Smooth muscle cell (in vitro differentiated cells): ENCODE measurements around the gene CCDC152. TPM values are rescaled to one million over a fixed set of nuclear protein-coding genes. Genes with fewer than 3 reads are reported as not detected.
"Not testable (repeated sequence)": the region's sequence is repeated elsewhere in the genome, so short reads cannot be mapped to it uniquely, and the experiment has no call there.

Experiments used
- DNase-seq: peaks from one replicate; lab custom pipeline; 2025; ENCODE audit not compliant: unreplicated experiment; lab: John Stamatoyannopoulos, UW
- H2AFZ ChIP-seq: fragments of 200-600 bp; sonication (generic); 2 replicates; pipeline ENCODE4 v1.6.0; 2016; ENCODE audit warnings: antibody characterized with exemption, low read depth, mild to moderate bottlenecking
- H3F3A ChIP-seq: fragments of 200-600 bp; sonication (generic); 2 replicates; pipeline ENCODE4 v1.6.0; 2017; ENCODE audit warnings: antibody characterized with exemption, low read depth
- H3K27ac ChIP-seq: fragments of 200-600 bp; sonication (generic); 2 replicates; pipeline ENCODE4 v1.5.1; 2016; ENCODE audit warnings: low read depth, mild to moderate bottlenecking
- H3K27me3 ChIP-seq: fragments of 200-600 bp; sonication (generic); 2 replicates; pipeline ENCODE4 v1.6.1; 2016; ENCODE audit warnings: low read depth, mild to moderate bottlenecking
- H3K36me3 ChIP-seq: fragments of 200-600 bp; sonication (generic); 2 replicates; pipeline ENCODE4 v1.5.1; 2016; ENCODE audit warnings: low read depth
- H3K4me1 ChIP-seq: fragments of 200-600 bp; sonication (generic); 2 replicates; pipeline ENCODE4 v1.5.1; 2016; ENCODE audit warnings: low read depth
- H3K4me2 ChIP-seq: fragments of 200-600 bp; sonication (generic); 2 replicates; pipeline ENCODE4 v1.6.0; 2016; ENCODE audit warnings: mild to moderate bottlenecking
- H3K4me3 ChIP-seq: fragments of 200-600 bp; sonication (generic); 2 replicates; pipeline ENCODE4 v1.5.1; 2016; ENCODE audit warnings: mild to moderate bottlenecking
- H3K79me2 ChIP-seq: fragments of 200-600 bp; sonication (generic); 2 replicates; pipeline ENCODE4 v1.6.0; 2016; ENCODE audit warnings: low read depth, mild to moderate bottlenecking
- H3K9ac ChIP-seq: fragments of 200-600 bp; sonication (generic); 2 replicates; pipeline ENCODE4 v1.6.0; 2016; ENCODE audit warnings: low read depth
- H3K9me3 ChIP-seq: fragments of 200-600 bp; sonication (generic); replicated peaks from 2 replicates; pipeline ENCODE4 v1.5.1; 2016; ENCODE audit warnings: low read depth
- H4K20me1 ChIP-seq: fragments of 200-600 bp; sonication (generic); 2 replicates; pipeline ENCODE4 v1.6.0; 2016; ENCODE audit warnings: low read depth
- WGBS: methylation state at CpG from one replicate; pipeline ENCODE4 v1.1.7; 2016; ENCODE audit warnings: low lambda C conversion rate; 5-methylcytosine and 5-hydroxymethylcytosine counted together
- polyA plus RNA-seq: library from polyadenylated mRNA; unstranded; fragments of >200 nt; fragmentation: Nextera tagmentation; extraction: Ambion mirVana; gene quantifications from 2 replicates; pipeline ENCODE4 v1.2.1, GENCODE V29; 2016
- total RNA-seq: library from RNA; depleted of rRNA; stranded (reverse); fragments of >200 nt; gene quantifications from 2 replicates; pipeline ENCODE4 v1.2.3, GENCODE V29; 2014
- TF ChIP-seq, protein P1 (sequence below): fragments of 200-600 bp; sonication (generic); IDR thresholded peaks from 2 replicates; pipeline ENCODE4 v1.5.1; 2017; ENCODE audit warnings: borderline replicate concordance, mild to moderate bottlenecking, antibody characterized with exemption; ENCODE audit not compliant: insufficient read depth, poor library complexity, severe bottlenecking

The CCDC152 gene
- total and polyA plus RNA-seq, 2 experiments from 2014 or later: 1.4 to 1.6 TPM

DNA sequence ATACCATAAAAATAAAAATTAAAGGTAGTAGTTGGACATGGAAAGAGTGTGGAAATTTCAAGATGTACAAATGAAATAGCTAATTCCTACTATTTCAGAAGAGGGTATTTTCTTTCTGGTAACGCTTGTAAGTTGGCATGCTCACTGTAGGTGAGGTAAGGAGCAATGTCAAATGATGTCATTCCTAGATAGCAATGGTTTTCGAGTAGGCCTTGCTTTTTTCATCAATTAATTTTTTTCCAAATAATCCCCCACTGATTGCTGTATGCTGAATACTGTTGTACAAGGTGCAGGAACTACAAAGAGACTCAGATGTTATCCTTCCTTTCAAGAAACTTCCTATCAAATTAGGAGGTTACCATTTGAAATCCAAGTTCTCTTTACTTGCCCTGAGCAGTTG lies 56.0 kb downstream of the CCDC152 start:
- Histone ChIP-seq H3K4me1 (peaks cover 29% of the 10 kb centered on the region), H2AFZ (peak overlapping the region; percentile 83), H4K20me1 (no peaks in the 10 kb centered on the region), H3K4me2 (no peak overlapping the region), H3F3A (no peaks in the 10 kb centered on the region), H3K4me3 (no peak overlapping the region), H3K36me3 (no peaks in the 10 kb centered on the region), H3K9me3 (no peaks in the 10 kb centered on the region), H3K27me3 (no peaks in the 10 kb centered on the region), H3K9ac (no peak overlapping the region), H3K79me2 (no peaks in the 10 kb centered on the region), H3K27ac (no peak overlapping the region)
- WGBS: 93% methylated on average over 2 of the region's 2 CpGs
- TF ChIP-seq, protein P1, sequence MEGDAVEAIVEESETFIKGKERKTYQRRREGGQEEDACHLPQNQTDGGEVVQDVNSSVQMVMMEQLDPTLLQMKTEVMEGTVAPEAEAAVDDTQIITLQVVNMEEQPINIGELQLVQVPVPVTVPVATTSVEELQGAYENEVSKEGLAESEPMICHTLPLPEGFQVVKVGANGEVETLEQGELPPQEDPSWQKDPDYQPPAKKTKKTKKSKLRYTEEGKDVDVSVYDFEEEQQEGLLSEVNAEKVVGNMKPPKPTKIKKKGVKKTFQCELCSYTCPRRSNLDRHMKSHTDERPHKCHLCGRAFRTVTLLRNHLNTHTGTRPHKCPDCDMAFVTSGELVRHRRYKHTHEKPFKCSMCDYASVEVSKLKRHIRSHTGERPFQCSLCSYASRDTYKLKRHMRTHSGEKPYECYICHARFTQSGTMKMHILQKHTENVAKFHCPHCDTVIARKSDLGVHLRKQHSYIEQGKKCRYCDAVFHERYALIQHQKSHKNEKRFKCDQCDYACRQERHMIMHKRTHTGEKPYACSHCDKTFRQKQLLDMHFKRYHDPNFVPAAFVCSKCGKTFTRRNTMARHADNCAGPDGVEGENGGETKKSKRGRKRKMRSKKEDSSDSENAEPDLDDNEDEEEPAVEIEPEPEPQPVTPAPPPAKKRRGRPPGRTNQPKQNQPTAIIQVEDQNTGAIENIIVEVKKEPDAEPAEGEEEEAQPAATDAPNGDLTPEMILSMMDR: no peak
- no peak for DNase-seq

DNA sequence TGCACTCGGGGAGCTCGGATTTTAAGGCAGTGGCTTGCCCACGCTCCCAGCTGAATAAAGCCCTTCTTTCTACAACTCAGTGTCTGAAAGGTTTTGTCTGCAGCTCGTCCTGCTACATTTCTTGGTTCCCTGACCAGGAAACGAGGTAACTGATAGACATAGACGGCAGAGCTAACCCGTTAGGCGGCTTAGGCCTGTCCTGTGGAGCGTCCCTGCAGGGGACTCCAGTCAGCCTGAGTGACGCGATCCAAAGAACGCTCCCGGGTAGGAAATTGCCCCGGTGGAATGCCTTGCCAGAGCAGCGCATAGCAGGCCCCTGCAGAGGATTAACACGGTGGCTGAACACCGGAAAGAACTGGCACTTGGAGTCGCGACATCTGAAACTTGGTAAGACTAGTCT lies 56.9 kb downstream of the CCDC152 start:
- Histone ChIP-seq H2AFZ (peak overlapping the region; percentile 83), H3K36me3 (no peaks in the 10 kb centered on the region), H3K4me1 (peaks cover 29% of the 10 kb centered on the region), H3K27me3 (no peaks in the 10 kb centered on the region), H3K4me2 (peak overlapping the region; percentile 65), H3K27ac (no peak overlapping the region), H3K79me2 (no peaks in the 10 kb centered on the region), H3K9ac (no peak overlapping the region), H3F3A (no peaks in the 10 kb centered on the region), H3K4me3 (no peak overlapping the region), H4K20me1 (no peaks in the 10 kb centered on the region), H3K9me3 (no peaks in the 10 kb centered on the region)
- WGBS: 18% methylated on average over 19 of the region's 19 CpGs
- no peak for DNase-seq
- TF ChIP-seq, protein P1: no peak

DNA sequence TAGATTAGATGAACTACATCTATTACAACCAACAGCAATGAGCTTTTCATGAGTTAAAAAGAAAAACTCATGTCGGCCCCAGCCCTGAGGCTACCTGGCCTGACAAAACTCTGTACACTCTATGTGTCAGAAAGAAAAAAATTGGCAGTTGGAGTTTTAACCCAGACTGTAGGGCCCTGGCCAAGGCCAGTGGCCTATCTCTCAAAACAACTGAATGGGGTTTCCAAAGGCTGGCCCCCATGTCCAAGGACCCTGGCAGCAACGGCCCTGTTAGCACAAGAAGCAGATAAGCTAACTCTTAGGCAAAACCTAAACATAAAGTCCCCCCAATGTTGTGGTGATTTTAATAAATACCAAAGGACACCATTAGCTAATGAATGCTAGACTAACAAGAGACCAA lies 59.9 kb downstream of the CCDC152 start:
- H4K20me1 ChIP-seq, H3K9ac ChIP-seq, H3F3A ChIP-seq, H2AFZ ChIP-seq, H3K4me2 ChIP-seq, H3K27ac ChIP-seq, H3K79me2 ChIP-seq, DNase-seq, H3K4me3 ChIP-seq, H3K9me3 ChIP-seq, H3K36me3 ChIP-seq, H3K27me3 ChIP-seq: not testable (repeated sequence)
- peaks cover 23% of the 10 kb centered on the region for H3K4me1 ChIP-seq
- 90% methylated on average over 2 of the region's 2 CpGs for WGBS

DNA sequence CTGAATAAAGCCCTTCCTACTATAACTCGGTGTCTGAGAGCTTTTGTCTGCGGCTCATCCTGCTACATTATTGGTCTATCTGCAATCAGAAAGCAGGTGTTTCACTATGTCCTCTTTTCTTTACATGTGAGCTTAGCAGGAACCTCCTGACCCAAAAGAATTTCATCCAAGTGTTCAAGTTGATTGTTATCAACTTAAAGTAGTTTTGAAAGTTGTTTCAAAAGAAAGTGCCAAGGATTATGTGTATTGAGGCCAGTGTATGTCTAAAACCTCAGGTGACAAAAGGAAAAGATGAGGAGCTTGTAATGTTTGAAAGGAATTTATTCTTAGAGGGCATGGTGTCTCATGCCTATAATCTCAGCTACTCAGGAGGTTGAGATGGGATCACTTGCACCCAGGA lies 63.1 kb downstream of the CCDC152 start:
- Histone ChIP-seq H3K4me1 (no peaks in the 10 kb centered on the region), H3K9ac (no peak overlapping the region), H3K27ac (no peak overlapping the region), H3K9me3 (no peaks in the 10 kb centered on the region), H4K20me1 (no peaks in the 10 kb centered on the region), H3K4me3 (no peak overlapping the region), H2AFZ (no peak overlapping the region), H3K4me2 (no peak overlapping the region), H3K27me3 (no peaks in the 10 kb centered on the region), H3K36me3 (no peaks in the 10 kb centered on the region), H3K79me2 (no peaks in the 10 kb centered on the region), H3F3A (no peaks in the 10 kb centered on the region)
- TF ChIP-seq, protein P1: no peak
- 82% methylated on average over 2 of the region's 2 CpGs for WGBS
- DNase-seq: no peak
